Mononuclear cell (primary cell): ENCODE measurements around the gene CA9. TPM values are rescaled to one million over a fixed set of nuclear protein-coding genes. Genes with fewer than 3 reads are reported as not detected.

ENCODE experiments used
- H3K27me3 ChIP-seq: 2 replicates; pipeline ENCODE4 v1.6.0; 2011; ENCODE audit warnings: low read length, control low read depth; ENCODE audit not compliant: insufficient read depth
- H3K4me1 ChIP-seq: 2 replicates; pipeline ENCODE4 v1.5.1; 2011; ENCODE audit warnings: mild to moderate bottlenecking, low read length, control low read depth; ENCODE audit not compliant: insufficient read depth
- H3K4me3 ChIP-seq: 2 replicates; pipeline ENCODE4 v1.5.1; 2011; ENCODE audit warnings: mild to moderate bottlenecking, low read length, moderate library complexity
- H3K9me3 ChIP-seq: 2 replicates; pipeline ENCODE4 v1.5.1; 2011; ENCODE audit warnings: low read depth, mild to moderate bottlenecking, control low read depth, low read length
- total RNA-seq: library from RNA; depleted of rRNA; stranded (reverse); fragments of >200 nt; gene quantifications from one replicate; pipeline ENCODE4 v1.2.3, GENCODE V29; 2012

CA9 gene
- total RNA-seq, 1 donor: not detected

GRCh38 chr9:35705836-35706430 lies 32.2 kb downstream of the CA9 start:
- no peaks in the 10 kb centered on the region for H3K27me3 ChIP-seq
- H3K4me1 ChIP-seq: no peaks in the 10 kb centered on the region

GRCh38 chr9:35706951-35707350 lies 33.2 kb downstream of the CA9 start:
- no peaks in the 10 kb centered on the region for H3K9me3 ChIP-seq
- H3K4me1 ChIP-seq: no peaks in the 10 kb centered on the region
- no peak overlapping the region for H3K4me3 ChIP-seq
- H3K27me3 ChIP-seq: no peaks in the 10 kb centered on the region

More at GRCh38 chr9:35705836-35706430, 32.2 kb downstream of the CA9 start:
- Histone ChIP-seq H3K4me3 (no peak overlapping the region), H3K9me3 (no peaks in the 10 kb centered on the region)

DNA sequence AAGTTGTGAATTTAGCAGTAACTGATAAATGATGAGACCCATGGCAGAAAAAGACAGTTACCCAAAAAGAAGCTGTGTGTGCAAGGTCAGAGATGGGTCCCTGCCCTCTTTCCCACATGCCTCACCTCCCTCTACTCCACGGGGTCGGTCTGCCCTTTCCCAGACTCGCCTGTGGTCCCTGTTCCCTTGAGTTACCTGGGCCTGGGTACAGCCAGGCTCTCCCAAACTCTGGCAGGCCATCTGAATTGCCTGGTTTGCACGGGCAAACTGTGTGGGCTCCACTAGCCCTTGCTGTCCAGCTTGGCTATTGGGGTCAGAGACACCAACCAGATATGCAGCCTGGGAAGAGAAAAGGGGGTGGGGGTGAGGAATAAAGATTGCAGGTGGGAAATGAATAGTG lies 34.4 kb downstream of the CA9 start:
- Histone ChIP-seq H3K4me1 (no peaks in the 10 kb centered on the region), H3K27me3 (no peaks in the 10 kb centered on the region), H3K4me3 (no peak overlapping the region), H3K9me3 (no peaks in the 10 kb centered on the region)

DNA sequence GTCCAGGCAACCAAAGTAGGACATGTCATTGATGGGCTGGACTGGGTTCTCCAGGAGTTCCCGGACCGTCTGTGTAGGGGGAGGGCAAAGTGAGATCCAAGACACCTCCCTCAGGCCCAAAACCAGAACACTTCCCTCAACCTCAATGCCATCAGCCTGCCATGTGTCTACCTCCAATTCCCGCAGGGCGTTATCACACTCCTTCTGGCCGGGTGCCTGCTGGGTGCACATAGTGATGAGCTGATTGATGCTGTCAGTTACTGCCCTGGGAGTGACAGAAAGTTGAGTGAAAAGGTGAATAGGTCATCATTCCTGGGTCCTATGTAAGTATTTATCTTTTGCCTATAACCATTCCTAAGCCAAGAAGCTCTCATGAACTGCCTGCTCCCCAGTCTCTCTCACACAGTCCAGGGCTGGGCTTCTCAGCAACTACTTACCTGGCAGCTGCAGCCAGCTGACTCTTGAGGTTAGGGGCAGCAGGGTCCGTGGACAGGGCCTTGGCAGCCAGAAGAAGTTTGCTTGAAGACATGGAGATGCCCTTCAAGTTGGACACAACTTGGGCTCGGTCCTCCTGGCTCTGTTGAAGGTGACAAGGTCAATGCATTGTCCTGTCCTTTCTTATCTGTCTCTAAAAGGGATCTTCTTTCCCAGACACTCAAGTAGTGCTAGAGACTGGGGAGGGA lies 37.2 kb downstream of the CA9 start:
- Histone ChIP-seq H3K27me3 (no peaks in the 10 kb centered on the region), H3K4me1 (no peaks in the 10 kb centered on the region), H3K4me3 (no peak overlapping the region), H3K9me3 (no peaks in the 10 kb centered on the region)

GRCh38 chr9:35711501-35712428 lies 38.0 kb downstream of the CA9 start:
- Histone ChIP-seq H3K4me3 (no peak overlapping the region), H3K4me1 (no peaks in the 10 kb centered on the region), H3K27me3 (no peaks in the 10 kb centered on the region), H3K9me3 (no peaks in the 10 kb centered on the region)

DNA sequence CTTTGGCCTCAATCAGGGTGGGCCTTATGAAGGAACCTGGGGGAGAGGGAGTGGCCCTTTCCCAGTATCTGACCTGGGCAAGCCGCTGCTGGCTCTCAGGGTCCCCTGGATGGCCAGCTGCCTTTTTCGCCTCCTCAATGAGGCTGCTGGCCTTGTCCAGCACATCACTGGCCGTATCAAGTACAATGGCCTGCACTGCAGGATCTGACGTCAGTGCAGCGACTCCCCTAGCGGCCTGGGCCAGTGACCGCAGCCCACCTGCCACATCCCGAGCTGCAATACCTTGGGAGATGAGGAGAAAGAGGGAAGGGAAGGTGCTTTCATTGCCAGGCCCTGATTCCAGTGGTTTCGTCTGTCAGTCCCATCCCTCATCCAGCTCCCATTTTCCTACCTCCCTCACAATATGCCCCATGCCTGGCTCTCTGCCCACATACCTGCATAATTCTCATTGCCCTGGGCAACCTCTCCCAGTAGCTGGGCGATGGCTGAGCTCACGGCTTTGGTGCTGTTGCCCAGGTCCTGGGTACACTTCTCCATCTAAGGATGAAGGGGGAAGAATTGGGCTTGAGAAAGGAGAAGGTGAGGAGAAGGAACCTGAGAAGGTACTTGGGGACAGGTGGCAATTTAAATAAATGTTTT lies 39.2 kb downstream of the CA9 start:
- Histone ChIP-seq H3K27me3 (no peaks in the 10 kb centered on the region), H3K4me1 (no peaks in the 10 kb centered on the region), H3K9me3 (no peaks in the 10 kb centered on the region), H3K4me3 (no peak overlapping the region)

- Histone ChIP-seq H3K9me3 (no peaks in the 10 kb centered on the region), H3K27me3 (no peaks in the 10 kb centered on the region), H3K4me3 (no peak overlapping the region), H3K4me1 (peaks cover under 1% of the 10 kb centered on the region)
Observed at GRCh38 chr9:35713578-35713977, 39.9 kb downstream of the CA9 start.

- H3K4me3 ChIP-seq: no peak overlapping the region
- H3K27me3 ChIP-seq: no peaks in the 10 kb centered on the region
- peaks cover 6% of the 10 kb centered on the region for H3K4me1 ChIP-seq
- H3K9me3 ChIP-seq: no peaks in the 10 kb centered on the region
Observed at GRCh38 chr9:35714123-35714522, 40.4 kb downstream of the CA9 start.

GRCh38 chr9:35714579-35715252 lies 41.0 kb downstream of the CA9 start:
- peaks cover 11% of the 10 kb centered on the region for H3K4me1 ChIP-seq
- H3K4me3 ChIP-seq: no peak overlapping the region
- no peaks in the 10 kb centered on the region for H3K9me3 ChIP-seq
- no peaks in the 10 kb centered on the region for H3K27me3 ChIP-seq

DNA sequence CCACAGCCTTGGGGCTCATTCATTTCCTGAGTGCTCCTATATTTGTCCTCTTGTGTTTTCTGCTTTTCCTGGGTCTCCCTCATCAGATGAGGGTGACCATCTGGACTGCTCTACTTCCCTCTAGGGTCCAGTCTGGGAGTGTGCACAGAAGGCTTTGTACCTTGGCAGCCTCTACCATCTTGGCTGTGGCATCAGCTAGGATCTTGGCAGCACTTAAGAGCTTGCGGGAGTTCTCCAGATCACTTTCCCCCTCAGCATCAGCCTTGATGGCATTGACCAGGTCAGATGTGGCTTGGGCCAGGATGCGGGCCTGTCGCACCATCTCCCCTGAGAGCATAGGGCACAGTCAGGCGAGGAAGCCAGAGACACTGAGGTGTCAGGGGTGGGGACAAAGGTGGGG lies 42.5 kb downstream of the CA9 start:
- H3K9me3 ChIP-seq: no peaks in the 10 kb centered on the region
- no peak overlapping the region for H3K4me3 ChIP-seq
- H3K27me3 ChIP-seq: no peaks in the 10 kb centered on the region
- peaks cover 12% of the 10 kb centered on the region for H3K4me1 ChIP-seq

- H3K9me3 ChIP-seq: no peaks in the 10 kb centered on the region
- H3K4me1 ChIP-seq: peaks cover 12% of the 10 kb centered on the region
- no peaks in the 10 kb centered on the region for H3K27me3 ChIP-seq
- no peak overlapping the region for H3K4me3 ChIP-seq
Observed at GRCh38 chr9:35717132-35717870, 43.6 kb downstream of the CA9 start.

- Histone ChIP-seq H3K27me3 (no peaks in the 10 kb centered on the region), H3K4me3 (no peak overlapping the region), H3K4me1 (peaks cover 12% of the 10 kb centered on the region), H3K9me3 (no peaks in the 10 kb centered on the region)
Observed at GRCh38 chr9:35718721-35719511, 45.2 kb downstream of the CA9 start.

DNA sequence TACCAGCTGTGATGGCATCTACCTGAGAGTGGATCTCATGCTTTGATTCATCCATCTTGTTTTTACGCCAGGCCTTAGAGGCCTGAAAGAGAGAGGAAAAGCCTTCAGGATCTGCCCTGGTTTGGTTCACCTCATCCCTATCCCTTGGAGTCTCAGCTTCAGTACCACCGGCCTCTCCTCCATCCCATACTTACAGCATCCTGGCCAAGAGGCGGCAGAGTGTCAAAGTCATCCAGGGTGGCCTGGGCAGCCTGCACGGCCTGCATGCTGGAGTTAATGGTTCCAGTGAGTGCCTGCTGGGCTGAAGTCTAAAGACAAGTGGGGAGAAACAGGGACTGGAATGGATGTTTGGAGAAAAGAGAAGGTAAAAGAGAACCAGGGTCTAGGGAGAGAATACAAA lies 45.8 kb downstream of the CA9 start:
- H3K4me1 ChIP-seq: peaks cover 12% of the 10 kb centered on the region
- H3K4me3 ChIP-seq: no peak overlapping the region
- no peaks in the 10 kb centered on the region for H3K27me3 ChIP-seq
- no peaks in the 10 kb centered on the region for H3K9me3 ChIP-seq
